NB4 (cell line): ENCODE measurements around the gene ENHO.

Experiments used
- DNase-seq: peaks from one replicate; pipeline ENCODE4 v3.0.0; 2010; ENCODE audit warnings: low read depth
- H3K4me3 ChIP-seq: one replicate; pipeline ENCODE4 v1.5.1; 2011; ENCODE audit warnings: mild to moderate bottlenecking, low read depth, low read length, moderate library complexity
- CTCF ChIP-seq: IDR thresholded peaks from one replicate; pipeline ENCODE4 v1.5.1; 2012; ENCODE audit warnings: low read depth, low read length
- MAX ChIP-seq: IDR thresholded peaks from 2 replicates; pipeline ENCODE4 v1.6.1; 2011; ENCODE audit warnings: low read depth, low read length
- MYC ChIP-seq: IDR thresholded peaks from 2 replicates; pipeline ENCODE4 v1.6.1; 2011; ENCODE audit warnings: low read depth, low read length
- POLR2A ChIP-seq: IDR thresholded peaks from 2 replicates; pipeline ENCODE4 v1.6.1; 2011; ENCODE audit warnings: mild to moderate bottlenecking; ENCODE audit not compliant: insufficient read length; ENCODE audit errors: extremely low read depth

ENHO gene

GRCh38 chr9:34568133-34568532, 45.3 kb upstream of the ENHO start:
- no peak overlapping the region for H3K4me3 ChIP-seq
- no peak for DNase-seq
- TF ChIP-seq CTCF (no peak), POLR2A (no peak), MYC (no peak), MAX (no peak)

- TF ChIP-seq CTCF = no peak
- TF ChIP-seq MYC = no peak
- no peak for TF ChIP-seq MAX
- TF ChIP-seq POLR2A = no peak
- DNase-seq = no peak
- H3K4me3 ChIP-seq = no peak overlapping the region
Observed at GRCh38 chr9:34566972-34567371, 44.2 kb upstream of the ENHO start.

GRCh38 chr9:34566322-34566721, 43.5 kb upstream of the ENHO start:
- TF ChIP-seq MYC (no peak), MAX (no peak), POLR2A (no peak), CTCF (no peak)
- no peak for DNase-seq
- H3K4me3 ChIP-seq = no peak overlapping the region

- DNase-seq = no peak
- H3K4me3 ChIP-seq = no peak overlapping the region
- no peak for TF ChIP-seq MYC
- no peak for TF ChIP-seq CTCF
- TF ChIP-seq POLR2A = no peak
- TF ChIP-seq MAX = no peak
Observed at GRCh38 chr9:34565856-34566255, 43.1 kb upstream of the ENHO start.

- no peak overlapping the region for H3K4me3 ChIP-seq
- DNase-seq = no peak
- no peak for TF ChIP-seq MYC
- TF ChIP-seq POLR2A = no peak
- TF ChIP-seq CTCF = no peak
- no peak for TF ChIP-seq MAX
Observed at GRCh38 chr9:34564617-34565016, 41.8 kb upstream of the ENHO start.

- no peak for DNase-seq
- no peak overlapping the region for H3K4me3 ChIP-seq
- TF ChIP-seq MYC (no peak), CTCF (no peak), POLR2A (no peak), MAX (no peak)
Observed at GRCh38 chr9:34563262-34563661, 40.5 kb upstream of the ENHO start.
